H1 (cell line): Measurements from ENCODE around the gene SKAP1. TPM values are rescaled to one million over a fixed set of nuclear protein-coding genes. Genes with fewer than 3 reads are reported as not detected.

ENCODE experiments used
- CTCF ChIA-PET: fragments of 300-600 bp; sonication (Branson Sonifier 250); formaldehyde crosslinking; loops from one replicate; lab custom pipeline; 2021; ENCODE audit not compliant: partially characterized antibody; lab: Charles Lee
- POLR2A ChIA-PET: fragments of 300-600 bp; sonication (Branson Sonifier 250); formaldehyde crosslinking; loops from one replicate; lab custom pipeline; 2021; ENCODE audit warnings: inconsistent platforms; ENCODE audit not compliant: partially characterized antibody; lab: Charles Lee
- DNase-seq, 2 experiments: peaks; one replicate each; pipeline versions ENCODE4 v3.0.0 to v3.0.0-alpha.2; 2010 to 2022; ENCODE audit warnings: low spot score in 2 of 2, low read depth in 1 of 2, mixed read lengths in 1 of 2
- FAIRE-seq: peaks from 2 replicates; lab custom pipeline; 2011; peaks lifted over from hg19 to GRCh38; lab: Jason Lieb, UNC
- H2AFZ ChIP-seq: 2 replicates; pipeline ENCODE4 v1.8.1; 2012; ENCODE audit warnings: low read length, inconsistent platforms
- H2AK5ac ChIP-seq: 2 replicates; pipeline ENCODE4 v1.6.1; 2013; ENCODE audit warnings: low read depth, low read length
- H2BK120ac ChIP-seq: replicated peaks from 2 replicates; pipeline ENCODE3; 2013; ENCODE audit warnings: low read depth, low read length, inconsistent platforms
- H2BK12ac ChIP-seq: 2 replicates; pipeline ENCODE4 v1.6.1; 2013; ENCODE audit warnings: low read depth, low read length
- H2BK15ac ChIP-seq: 2 replicates; pipeline ENCODE4 v1.6.1; 2013; ENCODE audit warnings: low read length
- H2BK20ac ChIP-seq: 2 replicates; pipeline ENCODE4 v1.6.1; 2013; ENCODE audit warnings: low read length
- H2BK5ac ChIP-seq: 2 replicates; pipeline ENCODE4 v1.6.1; 2013; ENCODE audit warnings: low read depth, low read length
- H3K14ac ChIP-seq: 2 replicates; pipeline ENCODE4 v1.6.1; 2013; ENCODE audit warnings: inconsistent platforms; ENCODE audit not compliant: insufficient read length
- H3K18ac ChIP-seq: 2 replicates; pipeline ENCODE4 v1.6.1; 2013; ENCODE audit warnings: low read length; ENCODE audit errors: extremely low read depth
- H3K23ac ChIP-seq: 2 replicates; pipeline ENCODE4 v1.6.1; 2013; ENCODE audit warnings: inconsistent platforms; ENCODE audit not compliant: insufficient read length
- H3K23me2 ChIP-seq: 2 replicates; pipeline ENCODE4 v1.6.1; 2013; ENCODE audit warnings: low read depth, low read length
- H3K27ac ChIP-seq: 2 replicates; pipeline ENCODE4 v1.6.1; 2011; ENCODE audit warnings: low read depth, low read length, inconsistent platforms
- H3K27me3 ChIP-seq, 4 experiments: replicated peaks in 1 of 4; 1 replicate in 1 of 4; 2 replicates in 3 of 4; pipeline versions ENCODE4 v1.6.1 to v1.8.1; 2011 to 2013; ENCODE audit warnings: low read length in 3 of 4, mild to moderate bottlenecking in 3 of 4, inconsistent platforms in 2 of 4, mixed read lengths in 2 of 4, moderate library complexity in 1 of 4; ENCODE audit not compliant: control insufficient read depth in 3 of 4, insufficient read depth in 3 of 4; ENCODE audit errors: extremely low read depth in 1 of 4
- H3K36me3 ChIP-seq, 4 experiments: 2 replicates each; pipeline versions ENCODE4 v1.6.1 to v1.8.1; 2011 to 2013; ENCODE audit warnings: mild to moderate bottlenecking in 4 of 4, low read length in 3 of 4, moderate library complexity in 2 of 4, control low read depth in 1 of 4, inconsistent platforms in 1 of 4; ENCODE audit not compliant: insufficient read depth in 4 of 4, control insufficient read depth in 2 of 4
- H3K4ac ChIP-seq: replicated peaks from 2 replicates; pipeline ENCODE3; 2013; ENCODE audit warnings: low read length, low read depth, mixed read lengths, inconsistent platforms; ENCODE audit not compliant: insufficient read length
- H3K4me1 ChIP-seq, 4 experiments: replicated peaks in 1 of 4; 1 replicate in 1 of 4; 2 replicates in 3 of 4; pipeline versions ENCODE4 v1.6.1 to v1.8.1; 2011 to 2013; ENCODE audit warnings: low read length in 3 of 4, inconsistent platforms in 2 of 4, mixed read lengths in 1 of 4; ENCODE audit not compliant: insufficient read depth in 4 of 4, control insufficient read depth in 3 of 4
- H3K4me2 ChIP-seq, 2 experiments: 2 replicates each; pipeline versions ENCODE4 v1.6.1 to v1.8.1; 2011 to 2013; ENCODE audit warnings: low read depth in 2 of 2, low read length in 2 of 2, control low read depth in 1 of 2, inconsistent platforms in 1 of 2, mild to moderate bottlenecking in 1 of 2; ENCODE audit not compliant: insufficient read depth in 1 of 2
- H3K4me3 ChIP-seq, 4 experiments: fragments of 200-600, 300-600 bp in 1 of 4; sonication (generic), shearing (Covaris generic), sonication (Bioruptor Twin) in 1 of 4; 2 replicates each; pipeline versions ENCODE4 v1.5.1 to v1.8.1; 2011 to 2016; ENCODE audit warnings: low read length in 4 of 4, low read depth in 3 of 4, control low read depth in 2 of 4, inconsistent platforms in 2 of 4, mild to moderate bottlenecking in 2 of 4, mixed read lengths in 1 of 4, moderate library complexity in 1 of 4; ENCODE audit not compliant: insufficient read depth in 2 of 4; ENCODE audit errors: extremely low read depth in 1 of 4
- H3K56ac ChIP-seq: replicated peaks from 2 replicates; pipeline ENCODE3; 2013; ENCODE audit warnings: low read depth, mild to moderate bottlenecking, mixed read lengths, low read length, inconsistent platforms; ENCODE audit not compliant: insufficient read length
- H3K79me1 ChIP-seq: 2 replicates; pipeline ENCODE4 v1.6.1; 2013; ENCODE audit warnings: low read depth, low read length, control low read depth
- H3K79me2 ChIP-seq, 2 experiments: 2 replicates each; pipeline versions ENCODE4 v1.6.1 to v1.8.1; 2012 to 2013; ENCODE audit warnings: low read length in 2 of 2, mild to moderate bottlenecking in 2 of 2, inconsistent platforms in 1 of 2; ENCODE audit not compliant: insufficient read depth in 2 of 2, control insufficient read depth in 1 of 2
- H3K9ac ChIP-seq, 4 experiments: replicated peaks in 1 of 4; 1 replicate in 1 of 4; 2 replicates in 3 of 4; pipeline versions ENCODE4 v1.6.1 to v1.8.1; 2011 to 2013; ENCODE audit warnings: low read depth in 3 of 4, low read length in 3 of 4, control low read depth in 2 of 4, mild to moderate bottlenecking in 2 of 4, moderate library complexity in 2 of 4, inconsistent platforms in 1 of 4; ENCODE audit errors: extremely low read depth in 1 of 4
- H3K9me3 ChIP-seq, 2 experiments: 2 replicates each; pipeline versions ENCODE4 v1.6.1 to v1.8.1; 2012 to 2013; ENCODE audit warnings: mild to moderate bottlenecking in 2 of 2, moderate library complexity in 2 of 2, control low read depth in 1 of 2, inconsistent platforms in 1 of 2, low read depth in 1 of 2, low read length in 1 of 2, mixed read lengths in 1 of 2; ENCODE audit not compliant: insufficient read depth in 2 of 2
- H4K20me1 ChIP-seq, 2 experiments: replicated peaks in 1 of 2; 2 replicates each; pipeline versions ENCODE3 to v1.8.1; 2011 to 2013; ENCODE audit warnings: inconsistent platforms in 2 of 2, low read length in 2 of 2, mild to moderate bottlenecking in 1 of 2; ENCODE audit not compliant: insufficient read depth in 2 of 2, control insufficient read depth in 1 of 2
- H4K5ac ChIP-seq: 2 replicates; pipeline ENCODE4 v1.6.1; 2013; ENCODE audit warnings: low read length, low read depth, mixed read lengths, inconsistent platforms; ENCODE audit not compliant: insufficient read length
- H4K8ac ChIP-seq: 2 replicates; pipeline ENCODE4 v1.8.0; 2013; ENCODE audit warnings: mild to moderate bottlenecking, moderate library complexity, low read length, inconsistent platforms; ENCODE audit not compliant: insufficient read depth; ENCODE audit errors: extremely low read depth
- H4K91ac ChIP-seq: replicated peaks from 2 replicates; pipeline ENCODE3; 2013; ENCODE audit warnings: low read length, mixed read lengths, inconsistent platforms; ENCODE audit not compliant: insufficient read length
- EZH2 ChIP-seq: fragments of 200-600 bp; sonication (generic); IDR thresholded peaks from 2 replicates; pipeline ENCODE4 v1.7.1; 2012; ENCODE audit warnings: low read depth, mild to moderate bottlenecking, moderate library complexity, low read length, inconsistent platforms; ENCODE audit not compliant: severe bottlenecking
- FOSL1 ChIP-seq: IDR thresholded peaks from 2 replicates; pipeline ENCODE4 v1.6.1; 2011; ENCODE audit warnings: mild to moderate bottlenecking, low read depth, low read length, moderate library complexity; ENCODE audit not compliant: insufficient read depth
- KDM1A ChIP-seq: fragments of 200-600, 300-600 bp; sonication (generic); IDR thresholded peaks from 2 replicates; pipeline ENCODE4 v1.7.1; 2016; ENCODE audit warnings: mild to moderate bottlenecking, low read length, borderline replicate concordance
- NANOG ChIP-seq: IDR thresholded peaks from 2 replicates; pipeline ENCODE4 v1.6.1; 2011; ENCODE audit warnings: low read length, low read depth, mild to moderate bottlenecking, inconsistent platforms; ENCODE audit not compliant: insufficient read depth, poor library complexity, severe bottlenecking
- PHF8 ChIP-seq: fragments of 200-600 bp; sonication (generic); conservative IDR thresholded peaks from 2 replicates; pipeline ENCODE4 v1.7.1; 2012; ENCODE audit warnings: low read depth, mild to moderate bottlenecking, inconsistent platforms, low read length, moderate library complexity
- WGBS, 2 experiments: shearing (Covaris generic) in 1 of 2; methylation state at CpG; one replicate each; pipeline versions ENCODE4 v1.1.6 to v1.1.7; 2013 to 2015; ENCODE audit warnings: low lambda C conversion rate in 2 of 2, mixed read lengths in 2 of 2, inconsistent platforms in 1 of 2, low coverage in 1 of 2, missing lambda C conversion rate in 1 of 2; ENCODE audit not compliant: insufficient replicate concordance in 2 of 2, insufficient coverage in 1 of 2, insufficient read length in 1 of 2; ENCODE audit errors: extremely low coverage in 1 of 2, missing lambda C conversion rate in 1 of 2; 5-methylcytosine and 5-hydroxymethylcytosine counted together
- polyA plus RNA-seq, 7 experiments: library from polyadenylated mRNA; depleted of rRNA in 3 of 7; stranded (reverse) in 5 of 7; unstranded in 2 of 7; fragments of >200 nt in 5 of 7; fragments of 200-250 nt in 2 of 7; gene quantifications; 1 replicate in 5 of 7; 2 replicates in 1 of 7; 4 replicates in 1 of 7; pipeline versions ENCODE4 v1.2.1 to v1.2.3, GENCODE V29; 2011 to 2013; ENCODE audit warnings: missing spikeins in 2 of 7, mixed read lengths in 2 of 7
- total RNA-seq: library from RNA; stranded (reverse); fragmentation: NEBNext Ultra II Directional; extraction: Animal tissue kit (Norgen Biotek cat#: 25700); gene quantifications from 2 replicates; pipeline ENCODE4 v1.2.1, GENCODE V29; 2021

SKAP1 gene
- total and polyA plus RNA-seq, 2 of the 8 experiments (the other 6 are each of a cell fraction or from before 2014, with no cell fraction given), result not detected

DNA sequence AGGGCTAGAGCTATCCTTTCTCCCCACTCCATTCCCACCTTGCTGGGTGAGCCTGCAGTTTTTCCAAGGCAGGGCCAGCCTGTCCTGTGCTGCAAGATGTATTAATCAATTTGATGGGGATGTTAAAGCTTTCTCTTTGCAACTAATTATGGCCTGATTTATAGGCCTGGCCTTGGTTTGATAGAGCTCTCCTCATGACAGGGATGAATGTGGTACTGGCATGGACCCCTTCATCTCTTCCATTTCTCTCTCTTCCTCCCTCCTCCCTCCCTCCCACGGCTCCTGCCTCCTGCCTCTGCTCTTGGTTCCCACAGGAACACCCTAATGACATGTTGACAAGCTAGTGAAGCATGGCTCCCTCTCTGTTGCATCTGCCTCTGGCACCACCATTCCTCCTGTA is 47.2 kb upstream of the SKAP1 start:
- Histone ChIP-seq H4K8ac (no peak overlapping the region), H3K14ac (no peak overlapping the region), H3K4me1 (peaks cover 2 to 7% (median 4%) of the 10 kb centered on the region in 4 experiments; a peak in 5 of 7 replicates), H3K79me1 (no peaks in the 10 kb centered on the region), H3K23me2 (no peaks in the 10 kb centered on the region), H2AFZ (no peak overlapping the region), H3K4me2 (no peak overlapping the region), H3K4ac (no peak overlapping the region), H2BK20ac (no peak overlapping the region), H3K9me3 (no peaks in the 10 kb centered on the region), H4K91ac (no peak overlapping the region), H3K56ac (no peak overlapping the region), H3K4me3 (no peak overlapping the region), H3K36me3 (no peaks in the 10 kb centered on the region), H3K27ac (no peak overlapping the region), H2BK15ac (no peak overlapping the region), H3K27me3 (0 out of 7 replicates have a peak, but pooled peaks cover 0 to 2% (median 0%) of the 10 kb centered on the region in 4 experiments), H2AK5ac (no peak overlapping the region), H4K5ac (no peak overlapping the region), H4K20me1 (peaks cover 0 to 1% of the 10 kb centered on the region in 2 experiments), H3K23ac (no peak overlapping the region), H2BK120ac (no peak overlapping the region), H2BK12ac (no peak overlapping the region), H3K18ac (no peak overlapping the region), H2BK5ac (no peak overlapping the region), H3K79me2 (no peaks in the 10 kb centered on the region), H3K9ac (no peak overlapping the region)
- DNase-seq, result no peak
- CTCF ChIA-PET, result interaction anchor here (0.6 to 2.1 kb wide), 12 partner anchors 12 to 842 kb away, joined by 3 to 8 read pairs (median 4); no protein-coding TSS in a partner anchor
- no peak for FAIRE-seq
- TF ChIP-seq FOSL1 (no peak), EZH2 (no peak), NANOG (no peak), PHF8 (no peak), KDM1A (no peak)
- 71% methylated on average over 1 of the region's 1 CpG; no CpG with 5 or more reads in 1 of the 2 experiments for WGBS, 2 experiments
- POLR2A ChIA-PET, result no interaction called here
